ENCODE measurements around the gene IL13RA2. TPM values are rescaled to one million over a fixed set of nuclear protein-coding genes. Genes with fewer than 3 reads are reported as not detected.

The IL13RA2 gene
- total and polyA plus RNA-seq, 2 of the 4 experiments (the other 2 are of a cell fraction) = under 0.01 to 0.14 TPM

DNA sequence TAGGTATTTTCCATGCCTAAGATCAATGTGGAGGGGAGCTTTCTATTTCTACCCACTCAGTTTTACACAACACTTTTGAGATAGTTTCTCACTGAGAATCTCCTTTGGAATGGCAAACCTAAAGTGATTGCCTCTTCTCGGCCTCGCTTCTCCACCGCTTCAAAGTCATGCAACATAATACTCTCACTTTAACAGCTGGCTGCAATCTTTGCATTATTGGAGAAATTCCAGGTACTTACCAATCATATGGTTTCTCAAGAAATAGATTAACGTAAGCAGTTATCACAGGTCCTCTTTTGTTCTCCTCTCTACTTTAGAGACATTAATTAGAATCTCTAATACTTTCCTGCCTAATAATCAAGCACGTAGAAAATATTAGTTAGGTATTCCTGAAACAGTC is 3.7 kb upstream of the IL13RA2 start:
- Histone ChIP-seq H2BK15ac (ENCODE audit: low read depth, low read length) (no peak overlapping the region), H3K4me3 (ENCODE audit: insufficient read depth, low read depth, low read length) (no peak overlapping the region), H4K20me1 (ENCODE audit: insufficient read depth, low read length) (no peaks in the 10 kb centered on the region), H2BK5ac (ENCODE audit: low read depth, low read length, poor library complexity, severe bottlenecking) (peak overlapping the region; percentile 35), H3K4ac (ENCODE audit: low read depth, low read length) (no peak overlapping the region), H3K18ac (ENCODE audit: low read depth, low read length) (no peak overlapping the region), H2AK9ac (replicated peaks; ENCODE audit: low read depth, low read length, poor library complexity) (no peak overlapping the region), H3K27ac (ENCODE audit: insufficient read depth, low read length) (no peak overlapping the region), H2BK20ac (ENCODE audit: low read depth, low read length) (no peak overlapping the region), H3K27me3 (ENCODE audit: control insufficient read depth, insufficient read depth, low read length) (no peaks in the 10 kb centered on the region; the same call in 1 of the 2 replicates), H3K79me1 (ENCODE audit: low read depth in 1 of 2, low read length in 2 of 2) (no peaks in the 10 kb centered on the region), H3K4me2 (ENCODE audit: low read depth, low read length) (no peak overlapping the region), H3K9ac (ENCODE audit: low read depth, low read length) (no peak overlapping the region), H3K9me3 (ENCODE audit: control insufficient read depth, insufficient read depth, low read length) (no peaks in the 10 kb centered on the region), H4K91ac (ENCODE audit: insufficient read depth, low read depth, low read length) (no peak overlapping the region), H2AK5ac (ENCODE audit: low read depth, low read length) (0 out of 2 replicates have a peak overlapping the region, but pooled peaks have one; percentile 30), H3K9me1 (ENCODE audit: insufficient read depth, low read length) (no peaks in the 10 kb centered on the region), H4K5ac (ENCODE audit: low read depth, low read length) (no peak overlapping the region), H2BK120ac (ENCODE audit: low read depth, low read length) (peak overlapping the region; percentile 37; the same call in 1 of the 2 replicates), H2AFZ (replicated peaks; ENCODE audit: low read length, poor library complexity) (no peak overlapping the region), H3K23ac (ENCODE audit: low read depth, low read length) (no peak overlapping the region), H3K56ac (ENCODE audit: extremely low read depth, insufficient read depth, low read length) (no peak overlapping the region), H3K14ac (replicated peaks; ENCODE audit: low read depth, low read length) (no peak overlapping the region), H4K8ac (ENCODE audit: low read depth in 2 of 2, low read length in 2 of 2) (no peak overlapping the region), H3K36me3 (ENCODE audit: control insufficient read depth, insufficient read depth, low read length) (no peaks in the 10 kb centered on the region), H3K4me1 (ENCODE audit: control insufficient read depth, insufficient read depth, low read length) (no peaks in the 10 kb centered on the region; the same call in 1 of the 2 replicates)
- POLR2A ChIA-PET (ENCODE audit: unreplicated experiment) = no interaction called here
- peak; percentile 10 for DNase-seq
- no CpG with 5 or more reads among the region's 5 CpGs for WGBS, 2 experiments (ENCODE audit: extremely low coverage in 2 of 2, insufficient read length in 1 of 2)
- CTCF ChIA-PET = no interaction called here
- dilution Hi-C loops (cut with HindIII; ENCODE audit: low sequenced_read_pairs, unreplicated experiment) = no loop called here
- intact Hi-C loops (cut with micrococcal nuclease) = no loop called here
- BruUV-seq (replicated peaks) = no TSS peak
- in situ Hi-C loops (cut with MboI; ENCODE audit: low sequenced_read_pairs) = no loop called here
- no peak for ATAC-seq (ENCODE audit: low read depth)
- no peak for TF ChIP-seq RAD21 (IDR thresholded peaks at IDR 0.05; ENCODE audit: low read length)
- TF ChIP-seq FOS (IDR thresholded peaks at IDR 0.05; ENCODE audit: low read depth, low read length) = no peak
- no peak for TF ChIP-seq RCOR1 (IDR thresholded peaks at IDR 0.05; ENCODE audit: insufficient replicate concordance, low read length)
- TF ChIP-seq MAFK (IDR thresholded peaks at IDR 0.05; ENCODE audit: low read depth, low read length) = no peak
- TF ChIP-seq, protein P1, sequence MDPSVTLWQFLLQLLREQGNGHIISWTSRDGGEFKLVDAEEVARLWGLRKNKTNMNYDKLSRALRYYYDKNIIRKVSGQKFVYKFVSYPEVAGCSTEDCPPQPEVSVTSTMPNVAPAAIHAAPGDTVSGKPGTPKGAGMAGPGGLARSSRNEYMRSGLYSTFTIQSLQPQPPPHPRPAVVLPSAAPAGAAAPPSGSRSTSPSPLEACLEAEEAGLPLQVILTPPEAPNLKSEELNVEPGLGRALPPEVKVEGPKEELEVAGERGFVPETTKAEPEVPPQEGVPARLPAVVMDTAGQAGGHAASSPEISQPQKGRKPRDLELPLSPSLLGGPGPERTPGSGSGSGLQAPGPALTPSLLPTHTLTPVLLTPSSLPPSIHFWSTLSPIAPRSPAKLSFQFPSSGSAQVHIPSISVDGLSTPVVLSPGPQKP (IDR thresholded peaks at IDR 0.05; ENCODE audit: borderline replicate concordance, low read depth, low read length) = no peak
- no peak for TF ChIP-seq RFX5 (IDR thresholded peaks at IDR 0.05; ENCODE audit: low read depth, low read length)
- TF ChIP-seq CEBPB (IDR thresholded peaks at IDR 0.05; ENCODE audit: low read depth, low read length) = no peak
- TF ChIP-seq, protein P2, sequence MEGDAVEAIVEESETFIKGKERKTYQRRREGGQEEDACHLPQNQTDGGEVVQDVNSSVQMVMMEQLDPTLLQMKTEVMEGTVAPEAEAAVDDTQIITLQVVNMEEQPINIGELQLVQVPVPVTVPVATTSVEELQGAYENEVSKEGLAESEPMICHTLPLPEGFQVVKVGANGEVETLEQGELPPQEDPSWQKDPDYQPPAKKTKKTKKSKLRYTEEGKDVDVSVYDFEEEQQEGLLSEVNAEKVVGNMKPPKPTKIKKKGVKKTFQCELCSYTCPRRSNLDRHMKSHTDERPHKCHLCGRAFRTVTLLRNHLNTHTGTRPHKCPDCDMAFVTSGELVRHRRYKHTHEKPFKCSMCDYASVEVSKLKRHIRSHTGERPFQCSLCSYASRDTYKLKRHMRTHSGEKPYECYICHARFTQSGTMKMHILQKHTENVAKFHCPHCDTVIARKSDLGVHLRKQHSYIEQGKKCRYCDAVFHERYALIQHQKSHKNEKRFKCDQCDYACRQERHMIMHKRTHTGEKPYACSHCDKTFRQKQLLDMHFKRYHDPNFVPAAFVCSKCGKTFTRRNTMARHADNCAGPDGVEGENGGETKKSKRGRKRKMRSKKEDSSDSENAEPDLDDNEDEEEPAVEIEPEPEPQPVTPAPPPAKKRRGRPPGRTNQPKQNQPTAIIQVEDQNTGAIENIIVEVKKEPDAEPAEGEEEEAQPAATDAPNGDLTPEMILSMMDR (conservative IDR thresholded peaks at IDR 0.05; ENCODE audit: low read depth, low read length) = no peak
- TF ChIP-seq CHD1 (IDR thresholded peaks at IDR 0.05; ENCODE audit: low read depth, low read length) = no peak
